ENCODE data around the gene MARK1. TPM values are rescaled to one million over a fixed set of nuclear protein-coding genes. Genes with fewer than 3 reads are reported as not detected.
"Not testable (repeated sequence)": the region's sequence is repeated elsewhere in the genome, so short reads cannot be mapped to it uniquely, and the experiment has no call there.

The MARK1 gene
- total RNA-seq, 3 donors from 2014 or later = 6.6 to 13.8 (median 9.8) TPM

- TF ChIP-seq POLR2A (IDR thresholded peaks at IDR 0.05) = no peak
- TF ChIP-seq POLR2AphosphoS5 (IDR thresholded peaks at IDR 0.05) = no peak
- TF ChIP-seq, protein P1, sequence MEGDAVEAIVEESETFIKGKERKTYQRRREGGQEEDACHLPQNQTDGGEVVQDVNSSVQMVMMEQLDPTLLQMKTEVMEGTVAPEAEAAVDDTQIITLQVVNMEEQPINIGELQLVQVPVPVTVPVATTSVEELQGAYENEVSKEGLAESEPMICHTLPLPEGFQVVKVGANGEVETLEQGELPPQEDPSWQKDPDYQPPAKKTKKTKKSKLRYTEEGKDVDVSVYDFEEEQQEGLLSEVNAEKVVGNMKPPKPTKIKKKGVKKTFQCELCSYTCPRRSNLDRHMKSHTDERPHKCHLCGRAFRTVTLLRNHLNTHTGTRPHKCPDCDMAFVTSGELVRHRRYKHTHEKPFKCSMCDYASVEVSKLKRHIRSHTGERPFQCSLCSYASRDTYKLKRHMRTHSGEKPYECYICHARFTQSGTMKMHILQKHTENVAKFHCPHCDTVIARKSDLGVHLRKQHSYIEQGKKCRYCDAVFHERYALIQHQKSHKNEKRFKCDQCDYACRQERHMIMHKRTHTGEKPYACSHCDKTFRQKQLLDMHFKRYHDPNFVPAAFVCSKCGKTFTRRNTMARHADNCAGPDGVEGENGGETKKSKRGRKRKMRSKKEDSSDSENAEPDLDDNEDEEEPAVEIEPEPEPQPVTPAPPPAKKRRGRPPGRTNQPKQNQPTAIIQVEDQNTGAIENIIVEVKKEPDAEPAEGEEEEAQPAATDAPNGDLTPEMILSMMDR (IDR thresholded peaks at IDR 0.05) = no peak
- Histone ChIP-seq H3K36me3 (no peaks in the 10 kb centered on the region), H3K27me3 (no peaks in the 10 kb centered on the region), H3K9me3 (no peaks in the 10 kb centered on the region), H3K27ac (no peak overlapping the region), H3K4me1 (no peaks in the 10 kb centered on the region), H3K4me3 (no peak overlapping the region)
- DNase-seq (ENCODE audit: low spot score in 2 of 2) = no peak
- intact Hi-C loops (cut with DNase I; ENCODE audit: low total_unique reads) = no loop called here
These were observed 67.2 kb downstream of the MARK1 start for GRCh38 chr1:220595179-220595578.

DNA sequence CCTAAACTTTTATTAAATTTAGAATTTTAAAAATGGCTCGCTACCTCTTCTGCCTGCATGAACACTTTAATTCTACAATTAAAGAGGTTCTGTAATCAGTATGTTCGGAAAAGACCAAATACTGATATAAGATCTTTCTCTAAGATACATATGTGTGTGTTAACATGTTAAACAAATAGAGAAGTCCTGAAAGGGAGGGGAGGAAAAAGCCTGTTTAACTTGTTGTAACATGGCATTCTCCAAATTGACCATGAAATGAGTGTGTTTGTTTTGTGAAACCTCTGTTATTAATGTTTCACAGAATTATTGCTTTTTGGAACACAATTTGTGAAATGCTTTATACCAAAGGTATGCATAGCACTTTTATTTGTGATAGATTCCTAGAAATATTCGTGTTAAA is 77.0 kb downstream of the MARK1 start:
- Histone ChIP-seq H3K27me3 (no peaks in the 10 kb centered on the region), H3K27ac (no peak overlapping the region), H3K36me3 (no peaks in the 10 kb centered on the region), H3K4me1 (no peaks in the 10 kb centered on the region), H3K9me3 (no peaks in the 10 kb centered on the region), H3K4me3 (no peak overlapping the region)
- intact Hi-C loops (cut with DNase I; ENCODE audit: low total_unique reads) = no loop called here
- DNase-seq (ENCODE audit: low spot score in 2 of 2) = no peak
- TF ChIP-seq POLR2AphosphoS5 (IDR thresholded peaks at IDR 0.05) (no peak), POLR2A (IDR thresholded peaks at IDR 0.05) (no peak)
- TF ChIP-seq, protein P1 (IDR thresholded peaks at IDR 0.05) = no peak

GRCh38 chr1:220605651-220606050 is 77.7 kb downstream of the MARK1 start:
- H3K27ac ChIP-seq; H3K36me3 ChIP-seq; H3K4me1 ChIP-seq; H3K27me3 ChIP-seq; H3K9me3 ChIP-seq; DNase-seq (ENCODE audit: low spot score in 2 of 2); H3K4me3 ChIP-seq; intact Hi-C loops (cut with DNase I; ENCODE audit: low total_unique reads): not testable (repeated sequence)

GRCh38 chr1:220611100-220611499 is 83.2 kb downstream of the MARK1 start:
- H3K4me3 ChIP-seq; H3K36me3 ChIP-seq; H3K27ac ChIP-seq; intact Hi-C loops (cut with DNase I; ENCODE audit: low total_unique reads); DNase-seq (ENCODE audit: low spot score in 2 of 2); H3K9me3 ChIP-seq; H3K4me1 ChIP-seq; H3K27me3 ChIP-seq: not testable (repeated sequence)

- Histone ChIP-seq H3K27me3 (no peaks in the 10 kb centered on the region), H3K4me1 (no peaks in the 10 kb centered on the region), H3K36me3 (no peaks in the 10 kb centered on the region), H3K9me3 (no peaks in the 10 kb centered on the region), H3K27ac (no peak overlapping the region), H3K4me3 (no peak overlapping the region)
- DNase-seq (ENCODE audit: low spot score in 2 of 2) = no peak
- TF ChIP-seq, protein P1 (IDR thresholded peaks at IDR 0.05) = no peak
- intact Hi-C loops (cut with DNase I; ENCODE audit: low total_unique reads) = no loop called here
These were observed 88.9 kb downstream of the MARK1 start for GRCh38 chr1:220616836-220617235.

DNA sequence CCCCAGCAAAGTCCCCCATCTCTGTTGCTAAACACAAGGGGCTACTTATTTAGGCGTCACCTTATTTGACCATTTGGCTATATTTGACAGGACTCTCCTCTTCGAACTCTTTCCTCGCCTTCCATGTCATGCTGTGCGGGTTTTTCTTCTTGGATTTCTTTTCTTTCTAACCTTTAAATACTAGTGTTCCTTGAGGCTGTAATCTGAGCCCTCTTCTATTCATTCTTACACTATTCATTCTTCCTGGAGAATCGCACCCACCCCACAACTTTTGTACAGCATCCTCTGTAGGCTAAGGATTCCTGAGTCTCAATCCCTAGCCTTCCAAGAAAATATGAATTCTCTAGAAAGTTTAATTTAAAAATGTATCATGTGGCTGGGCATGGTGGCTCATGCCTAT is 100.5 kb downstream of the MARK1 start:
- H3K4me3 ChIP-seq = no peak overlapping the region
- H3K27me3 ChIP-seq = no peaks in the 10 kb centered on the region
- intact Hi-C loops (cut with DNase I; ENCODE audit: low total_unique reads) = no loop called here
- no peaks in the 10 kb centered on the region for H3K36me3 ChIP-seq
- H3K27ac ChIP-seq = no peak overlapping the region
- no peak for DNase-seq (ENCODE audit: low spot score in 2 of 2)
- H3K9me3 ChIP-seq = no peaks in the 10 kb centered on the region
- H3K4me1 ChIP-seq = no peaks in the 10 kb centered on the region
- TF ChIP-seq, protein P1 (IDR thresholded peaks at IDR 0.05) = no peak
- TF ChIP-seq POLR2A (IDR thresholded peaks at IDR 0.05) (no peak), POLR2AphosphoS5 (IDR thresholded peaks at IDR 0.05) (no peak)
